DMS53 treated with DMSO at 0.1 percent for 48 hours (cell line): ENCODE data around the gene EI24.

Experiments
- DNase-seq: peaks from one replicate; lab custom pipeline; 2025; ENCODE audit not compliant: unreplicated experiment; lab: John Stamatoyannopoulos, UW

EI24 gene

DNA sequence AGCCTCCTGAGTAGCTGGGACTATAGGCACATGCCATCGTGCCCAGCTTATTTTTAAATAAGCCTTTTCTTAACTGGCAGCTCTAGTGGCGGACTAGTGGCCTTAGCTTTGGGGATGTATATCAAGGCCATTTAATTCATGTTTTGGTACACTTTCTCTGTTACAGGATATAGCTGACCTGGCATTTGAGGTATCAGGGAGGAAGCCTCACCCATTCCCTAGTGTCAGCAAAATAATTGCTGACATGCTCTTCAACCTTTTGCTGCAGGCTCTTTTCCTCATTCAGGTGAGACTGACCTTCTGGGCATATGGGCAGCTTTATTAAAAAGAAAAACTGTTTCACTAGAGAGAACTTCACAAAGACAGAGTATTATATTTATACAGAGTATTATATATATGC is 9.5 kb downstream of the EI24 start:
- DNase-seq, result no peak

DNA sequence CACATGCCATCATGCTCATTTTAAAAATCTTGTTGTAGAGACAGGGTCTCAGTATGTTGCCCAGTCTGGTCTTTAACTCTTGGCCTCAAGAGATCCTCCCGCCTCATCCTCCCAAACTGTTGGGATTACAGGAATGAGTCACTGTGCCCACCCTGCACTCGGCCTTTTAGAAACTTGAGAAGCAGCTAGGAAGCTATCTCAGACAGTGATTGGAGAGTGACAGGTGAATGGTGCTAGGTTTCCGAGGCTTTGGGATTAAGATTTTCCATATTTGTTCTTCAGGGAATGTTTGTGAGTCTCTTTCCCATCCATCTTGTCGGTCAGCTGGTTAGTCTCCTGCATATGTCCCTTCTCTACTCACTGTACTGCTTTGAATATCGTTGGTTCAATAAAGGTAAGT is 10.5 kb downstream of the EI24 start:
- DNase-seq, result no peak

DNA sequence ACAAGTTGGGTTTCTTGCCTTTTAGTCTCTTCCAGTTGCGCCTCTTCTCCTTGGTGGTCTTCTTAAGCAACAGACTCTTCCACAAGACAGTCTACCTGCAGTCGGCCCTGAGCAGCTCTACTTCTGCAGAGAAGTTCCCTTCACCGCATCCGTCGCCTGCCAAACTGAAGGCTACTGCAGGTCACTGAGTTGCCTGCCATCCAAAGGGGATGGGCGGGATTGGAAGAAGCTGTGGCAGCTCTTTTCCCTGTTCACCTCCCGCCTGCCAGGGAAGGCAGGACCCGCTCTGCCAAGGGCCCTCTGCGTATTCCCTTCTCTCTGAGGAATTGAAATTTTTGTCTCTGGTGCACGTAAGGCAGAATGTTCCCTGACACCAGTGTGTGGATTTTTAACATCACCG is 14.2 kb downstream of the EI24 start:
- no peak for DNase-seq

- no peak for DNase-seq
These were observed 16.2 kb downstream of the EI24 start for GRCh38 chr11:125585487-125585886.

- no peak for DNase-seq
These were observed 17.3 kb downstream of the EI24 start for GRCh38 chr11:125586623-125587022.

DNA sequence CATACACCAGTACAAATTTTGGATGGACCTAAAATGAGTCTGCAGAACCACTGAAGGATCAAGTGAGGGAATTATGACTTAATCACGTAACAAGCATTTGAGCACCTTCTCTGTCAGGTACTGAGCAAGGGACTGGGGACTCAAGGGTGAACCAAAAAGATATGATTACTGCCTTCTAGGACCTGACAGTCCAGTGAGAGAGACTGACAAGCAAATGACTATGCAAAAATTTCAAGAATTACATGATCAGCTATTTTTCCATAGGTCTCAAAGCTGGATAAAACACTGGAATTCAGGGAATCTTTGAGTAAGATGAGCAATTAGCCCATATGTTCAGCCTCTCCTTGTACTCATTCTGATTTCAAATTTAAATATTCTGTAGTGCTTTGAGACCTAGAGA is 18.2 kb downstream of the EI24 start:
- DNase-seq, result no peak

GRCh38 chr11:125588505-125588904 is 19.2 kb downstream of the EI24 start:
- DNase-seq, result no peak

DNA sequence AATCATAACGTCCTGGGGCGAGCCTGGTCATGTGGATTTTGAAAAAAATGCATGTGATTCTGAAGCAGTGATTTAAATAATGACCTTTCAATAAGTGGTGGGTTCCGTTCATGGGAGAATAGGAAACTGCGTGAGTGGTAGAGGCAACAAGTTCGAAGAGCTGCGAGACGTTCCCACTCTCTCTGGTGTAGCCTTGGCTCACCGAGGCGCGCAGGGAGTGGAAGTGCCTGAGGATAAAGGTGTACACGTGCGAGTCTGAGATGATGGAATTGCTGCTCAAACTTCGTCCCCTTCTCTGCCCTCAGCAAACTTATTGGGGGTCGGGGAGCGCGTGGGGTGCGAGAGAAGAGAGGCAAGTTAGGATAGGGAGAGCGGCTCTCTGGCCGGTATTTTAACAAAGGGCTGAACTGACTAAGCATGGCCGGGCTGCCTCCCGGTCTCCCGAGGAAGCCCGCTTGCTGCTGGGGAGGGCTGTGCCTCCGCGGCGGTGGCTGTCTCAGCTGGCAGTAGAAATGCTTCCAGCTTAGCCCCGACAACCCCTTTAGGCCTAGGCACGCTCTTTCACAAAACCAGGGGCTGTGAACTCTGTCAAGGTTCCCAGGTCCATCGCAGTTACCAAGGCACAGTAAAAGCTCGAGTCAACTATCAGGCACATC is 22.5 kb downstream of the EI24 start:
- peak; percentile 50 for DNase-seq

- peak; percentile 99 for DNase-seq
These were observed 23.2 kb downstream of the EI24 start, which contains the start of gene STT3A for GRCh38 chr11:125592305-125593113. Gene STT3A (plus strand): TSS chr11:125592852. CDS start chr11:125595916, 3,064 bp downstream.

DNA sequence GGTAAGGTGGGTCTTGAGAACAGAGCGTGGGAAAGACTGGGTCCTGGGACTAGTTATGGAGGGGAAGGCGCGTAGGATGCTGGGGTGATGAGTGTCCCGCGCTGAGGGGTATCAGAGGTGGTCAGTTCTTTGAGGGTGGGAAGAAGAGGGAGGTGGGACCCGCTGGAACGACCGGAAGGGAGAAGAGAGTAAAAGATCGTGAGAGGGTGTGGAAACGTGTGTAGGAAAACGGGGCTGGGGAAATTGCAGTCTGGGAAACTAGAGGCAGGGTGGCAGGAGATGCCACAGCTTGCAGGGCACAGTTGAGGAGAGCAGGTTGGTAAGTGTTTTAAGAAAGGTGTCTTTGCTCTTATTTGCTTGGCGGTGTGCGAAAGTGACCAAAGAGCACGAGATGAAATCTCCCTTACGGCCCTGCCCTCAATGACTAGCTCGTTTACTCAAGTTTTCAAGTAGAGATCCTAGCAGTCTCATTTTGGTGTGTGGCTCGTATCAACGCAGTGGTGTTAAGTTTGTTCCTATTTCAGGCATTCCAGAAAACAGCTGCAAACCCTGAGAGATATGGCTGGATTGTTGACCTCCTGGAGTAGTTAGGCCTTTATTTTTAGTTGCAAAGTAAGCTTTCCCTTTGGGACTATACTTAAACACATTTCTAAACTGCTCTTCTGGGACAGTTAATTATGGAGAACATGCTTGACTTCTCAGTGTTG is 24.0 kb downstream of the EI24 start:
- DNase-seq, result no peak

- no peak for DNase-seq
These were observed 25.7 kb downstream of the EI24 start for GRCh38 chr11:125594958-125595357.

GRCh38 chr11:125600663-125601062 is 31.4 kb downstream of the EI24 start:
- DNase-seq, result no peak

DNA sequence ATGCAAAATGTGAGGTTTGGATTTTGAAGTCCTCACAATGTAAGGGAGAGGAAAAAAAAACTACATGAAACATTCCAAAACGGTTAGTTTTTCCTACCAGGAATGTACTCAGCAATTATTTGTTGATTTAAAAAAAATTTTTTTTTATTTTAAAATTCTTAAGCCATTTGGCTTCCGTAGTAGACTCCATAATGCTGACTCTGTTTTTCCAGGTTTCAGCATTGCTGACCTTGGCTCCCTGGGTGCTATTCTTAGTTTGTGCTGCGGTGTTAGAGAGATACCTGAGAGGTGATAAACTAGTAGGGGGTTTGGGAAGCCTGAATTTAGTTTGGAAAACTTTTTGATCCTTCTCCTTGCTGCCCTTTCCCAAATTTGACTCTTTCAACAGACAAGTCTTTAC is 33.9 kb downstream of the EI24 start:
- no peak for DNase-seq

GRCh38 chr11:125605417-125605816 is 36.1 kb downstream of the EI24 start:
- DNase-seq, result no peak

DNA sequence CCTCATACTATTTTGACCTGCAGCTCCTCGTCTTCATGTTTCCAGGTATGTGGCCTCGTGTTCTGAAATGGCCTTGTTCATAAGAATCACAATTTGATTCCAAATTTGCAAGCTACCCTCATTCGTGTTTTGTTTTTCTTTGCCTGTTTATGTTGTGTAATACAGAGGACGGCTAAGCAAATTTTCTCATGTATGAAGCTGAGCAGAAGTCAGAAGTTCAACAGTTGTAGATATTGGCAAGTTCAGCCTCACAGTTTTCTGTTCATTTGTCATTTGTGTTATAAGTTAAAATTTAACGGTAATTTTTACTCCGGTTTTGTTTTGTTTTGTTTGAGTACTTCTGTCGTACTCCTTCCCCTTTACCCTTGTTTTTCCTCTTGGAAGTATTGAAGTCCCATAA is 40.3 kb downstream of the EI24 start:
- no peak for DNase-seq

DNA sequence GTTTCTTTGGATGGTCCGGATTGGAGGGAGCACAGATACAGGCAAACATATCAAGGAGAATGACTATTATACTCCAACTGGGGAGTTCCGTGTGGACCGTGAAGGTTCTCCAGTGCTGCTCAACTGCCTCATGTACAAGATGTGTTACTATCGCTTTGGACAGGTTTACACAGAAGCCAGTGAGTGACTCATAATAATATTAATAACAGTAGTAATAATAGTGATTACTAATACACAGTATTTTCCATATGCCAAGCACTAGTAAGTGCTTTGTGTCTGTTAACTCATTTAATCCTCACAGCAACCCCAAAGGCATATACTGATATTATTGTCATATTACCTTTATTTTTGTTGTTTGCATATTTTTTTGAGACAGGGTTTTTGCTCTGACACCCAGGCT is 49.1 kb downstream of the EI24 start:
- no peak for DNase-seq

GRCh38 chr11:125621995-125622394 is 52.7 kb downstream of the EI24 start:
- no peak for DNase-seq

- no peak for DNase-seq
These were observed 53.8 kb downstream of the EI24 start for GRCh38 chr11:125623064-125623463.

DNA sequence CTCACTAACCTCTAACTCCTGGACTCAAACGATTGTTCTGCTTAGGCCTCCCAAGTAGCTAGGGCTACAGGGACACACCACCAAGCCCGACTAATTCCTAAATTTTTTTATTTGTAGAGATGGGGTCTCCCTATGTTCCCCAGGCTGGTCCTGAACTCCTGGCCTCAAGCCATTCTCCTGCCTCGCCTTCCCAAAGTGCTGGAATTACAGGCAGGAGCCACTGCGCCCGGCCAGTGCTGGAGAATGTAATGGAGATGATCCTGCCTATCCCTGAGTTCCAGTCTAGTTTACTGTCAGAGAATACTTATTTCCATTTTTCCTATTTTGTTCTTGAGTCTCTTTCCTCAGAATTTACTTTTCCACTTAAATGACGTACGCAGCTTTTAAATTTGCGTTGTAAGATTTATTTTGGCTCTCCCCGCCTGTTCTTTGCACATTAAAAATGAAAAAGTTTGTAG is 55.5 kb downstream of the EI24 start, which contains the start of gene CHEK1:
CHEK1 (plus strand) TSS at position 408 of the 458 bp plus-strand sequence. CDS start 1,606 bp downstream, outside the sequence.
- peak; percentile 32 for DNase-seq

DNA sequence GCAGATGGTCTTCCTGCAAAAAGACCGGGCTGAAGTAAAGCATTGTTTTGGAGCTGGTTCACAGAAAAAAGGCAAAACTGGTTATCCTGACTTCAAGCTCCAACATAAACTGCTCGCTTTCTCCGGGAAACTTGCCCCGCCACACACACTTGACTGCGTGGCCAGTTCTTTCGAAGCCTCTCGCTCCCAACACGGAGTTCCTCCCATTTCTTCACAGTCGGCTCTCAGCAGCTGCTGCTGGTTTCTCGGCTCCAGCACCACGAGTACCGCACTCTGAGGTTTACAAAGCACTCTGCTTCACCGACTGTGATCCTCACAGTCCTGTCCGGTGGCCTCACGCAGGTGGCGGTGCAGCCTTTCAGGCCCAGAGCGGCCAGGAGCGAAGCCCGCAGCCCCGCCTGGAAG is 56.0 kb downstream of the EI24 start:
- DNase-seq, result no peak

GRCh38 chr11:125625630-125626287 is 56.5 kb downstream of the EI24 start:
- peak; percentile 88 for DNase-seq
